KOPT-K1 (cell line): Measurements from ENCODE around the gene TLR7.

Experiments
- H3K27ac ChIP-seq: fragments of 200-600 bp; sonication (generic); 2 replicates; pipeline ENCODE4 v1.5.1; 2016; ENCODE audit warnings: antibody characterized with exemption, mild to moderate bottlenecking, low read depth, low read length; ENCODE audit not compliant: poor library complexity, severe bottlenecking
- H3K36me3 ChIP-seq: fragments of 200-600 bp; sonication (generic); 2 replicates; pipeline ENCODE4 v1.5.1; 2017; ENCODE audit warnings: antibody characterized with exemption, mild to moderate bottlenecking, low read length, moderate library complexity; ENCODE audit not compliant: insufficient read depth
- H3K9me3 ChIP-seq: fragments of 200-600 bp; sonication (generic); 2 replicates; pipeline ENCODE4 v1.5.1; 2017; ENCODE audit warnings: antibody characterized with exemption, low read length, mild to moderate bottlenecking; ENCODE audit not compliant: insufficient read depth, poor library complexity, severe bottlenecking

Gene TLR7

GRCh38 chrX:12866451-12867377 lies at the start of gene TLR7:
Gene TLR7, plus strand, starts transcription at chrX:12867072. Its CDS starts 507 bp downstream, at chrX:12867579.
- no peaks in the 10 kb centered on the region for H3K36me3 ChIP-seq
- no peak within 1 kb of the TSS for H3K27ac ChIP-seq
- no peaks in the 10 kb centered on the region for H3K9me3 ChIP-seq

- peaks cover 90% of the 10 kb centered on the region for H3K36me3 ChIP-seq
- H3K9me3 ChIP-seq = no peaks in the 10 kb centered on the region
- H3K27ac ChIP-seq = no peak overlapping the region
Observed at GRCh38 chrX:12817528-12817927, 49.3 kb upstream of the TLR7 start.

GRCh38 chrX:12819222-12819621 lies 47.6 kb upstream of the TLR7 start:
- peaks cover 93% of the 10 kb centered on the region for H3K36me3 ChIP-seq
- no peak overlapping the region for H3K27ac ChIP-seq
- no peaks in the 10 kb centered on the region for H3K9me3 ChIP-seq

- Histone ChIP-seq H3K9me3 (no peaks in the 10 kb centered on the region), H3K27ac (no peak overlapping the region), H3K36me3 (peaks cover 92% of the 10 kb centered on the region)
Observed at GRCh38 chrX:12820737-12821136, 46.1 kb upstream of the TLR7 start.

- no peak overlapping the region for H3K27ac ChIP-seq
- peaks cover 56% of the 10 kb centered on the region for H3K36me3 ChIP-seq
- no peaks in the 10 kb centered on the region for H3K9me3 ChIP-seq
Observed at GRCh38 chrX:12824944-12825343, 41.9 kb upstream of the TLR7 start.

- H3K36me3 ChIP-seq = peaks cover 48% of the 10 kb centered on the region
- no peaks in the 10 kb centered on the region for H3K9me3 ChIP-seq
- no peak overlapping the region for H3K27ac ChIP-seq
Observed at GRCh38 chrX:12825801-12826200, 41.1 kb upstream of the TLR7 start.

- Histone ChIP-seq H3K27ac (no peak overlapping the region), H3K9me3 (no peaks in the 10 kb centered on the region), H3K36me3 (no peaks in the 10 kb centered on the region)
Observed at GRCh38 chrX:12843061-12843667, 23.7 kb upstream of the TLR7 start.

GRCh38 chrX:12843668-12844279 lies 23.1 kb upstream of the TLR7 start:
- no peak overlapping the region for H3K27ac ChIP-seq
- no peaks in the 10 kb centered on the region for H3K9me3 ChIP-seq
- no peaks in the 10 kb centered on the region for H3K36me3 ChIP-seq

GRCh38 chrX:12844319-12844718 lies 22.6 kb upstream of the TLR7 start:
- H3K36me3 ChIP-seq = no peaks in the 10 kb centered on the region
- H3K9me3 ChIP-seq = no peaks in the 10 kb centered on the region
- H3K27ac ChIP-seq = no peak overlapping the region

- no peak overlapping the region for H3K27ac ChIP-seq
- no peaks in the 10 kb centered on the region for H3K9me3 ChIP-seq
- no peaks in the 10 kb centered on the region for H3K36me3 ChIP-seq
Observed at GRCh38 chrX:12865359-12865758, 1.5 kb upstream of the TLR7 start.

- Histone ChIP-seq H3K27ac (no peak overlapping the region), H3K36me3 (no peaks in the 10 kb centered on the region), H3K9me3 (no peaks in the 10 kb centered on the region)
Observed at GRCh38 chrX:12867685-12868084, 813 bp downstream of the TLR7 start.

- no peaks in the 10 kb centered on the region for H3K9me3 ChIP-seq
- no peaks in the 10 kb centered on the region for H3K36me3 ChIP-seq
- no peak overlapping the region for H3K27ac ChIP-seq
Observed at GRCh38 chrX:12868747-12869146, 1.9 kb downstream of the TLR7 start.

GRCh38 chrX:12871257-12871656 lies 4.4 kb downstream of the TLR7 start:
- H3K36me3 ChIP-seq = no peaks in the 10 kb centered on the region
- H3K9me3 ChIP-seq = no peaks in the 10 kb centered on the region
- no peak overlapping the region for H3K27ac ChIP-seq

- Histone ChIP-seq H3K9me3 (no peaks in the 10 kb centered on the region), H3K36me3 (no peaks in the 10 kb centered on the region), H3K27ac (no peak overlapping the region)
Observed at GRCh38 chrX:12872741-12873140, 5.9 kb downstream of the TLR7 start.

- Histone ChIP-seq H3K9me3 (no peaks in the 10 kb centered on the region), H3K36me3 (no peaks in the 10 kb centered on the region), H3K27ac (no peak overlapping the region)
Observed at GRCh38 chrX:12874581-12874980, 7.7 kb downstream of the TLR7 start.
